Measurements from ENCODE around the gene RPL31. TPM values are rescaled to one million over a fixed set of nuclear protein-coding genes. Genes with fewer than 3 reads are reported as not detected.

RPL31 gene
- total and polyA plus RNA-seq, 2 donors (not counting 1 experiment from before 2014, with no cell fraction given) = 1,767 to 2,170 TPM

DNA sequence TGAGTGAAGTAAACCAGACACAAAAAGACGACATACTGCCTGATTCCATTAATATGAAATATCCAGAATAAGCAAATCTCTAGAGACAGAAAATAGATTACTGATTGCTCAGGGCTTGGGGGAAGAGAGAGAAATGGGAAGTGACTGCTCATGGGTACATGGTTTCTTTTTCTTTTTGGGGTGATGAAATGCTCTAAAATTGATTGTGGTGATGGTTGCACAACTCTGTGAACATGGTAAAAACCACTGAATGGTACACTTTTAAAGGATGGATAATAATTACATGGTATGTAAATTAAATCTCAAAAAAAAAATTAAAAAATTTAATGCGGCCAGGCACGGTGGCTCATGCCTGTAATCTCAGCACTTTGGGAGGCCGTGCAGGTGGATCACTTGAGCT lies 39.3 kb downstream of the RPL31 start:
- ChIA-PET POLR2A (no interaction called here), CTCF (interaction anchor here (1.5 to 3.3 kb wide), 2 partner anchors 160 to 164 kb away, joined by 3 to 13 read pairs; no protein-coding TSS in a partner anchor)
- intact Hi-C loops (cut with micrococcal nuclease) = no loop called here
- Histone ChIP-seq H3K27me3 (replicated peaks in 1 of 4; ENCODE audit: control extremely low read depth in 1 of 4, control insufficient read depth in 3 of 4, insufficient read depth in 4 of 4, low read length in 3 of 4) (no peaks in the 10 kb centered on the region), H3K9me3 (ENCODE audit: control extremely low read depth in 1 of 3, control insufficient read depth in 2 of 3, insufficient read depth in 1 of 3, low read length in 2 of 3) (no peaks in the 10 kb centered on the region), H4K20me1 (ENCODE audit: control insufficient read depth, insufficient read depth, low read length, poor library complexity, severe bottlenecking) (no peaks in the 10 kb centered on the region), H3K79me2 (ENCODE audit: control insufficient read depth, insufficient read depth, low read length) (no peaks in the 10 kb centered on the region), H3K36me3 (replicated peaks in 1 of 2; ENCODE audit: control extremely low read depth in 1 of 2, control insufficient read depth in 1 of 2, extremely low read depth in 1 of 2, insufficient read depth in 2 of 2, low read length in 1 of 2) (no peaks in the 10 kb centered on the region), H3K4me1 (ENCODE audit: control insufficient read depth in 2 of 2, insufficient read depth in 2 of 2, low read length in 2 of 2) (peaks cover 0 to 10% of the 10 kb centered on the region in 2 donors), H3K9ac (ENCODE audit: low read length) (no peak overlapping the region), H3K4me3 (ENCODE audit: control extremely low read depth in 1 of 5, extremely low read depth in 1 of 5, insufficient read depth in 1 of 5, low read depth in 2 of 5, low read length in 4 of 5) (no peak overlapping the region), H3K4me2 (replicated peaks; ENCODE audit: low read depth, low read length, poor library complexity, severe bottlenecking) (no peak overlapping the region), H2AFZ (ENCODE audit: insufficient read depth, low read depth, low read length, poor library complexity, severe bottlenecking) (no peak overlapping the region), H3K27ac (ENCODE audit: low read length in 2 of 2) (no peak overlapping the region)
- H3K27me3 Mint-ChIP-seq = no peaks in the 10 kb centered on the region
- H3K9me3 Mint-ChIP-seq (ENCODE audit: insufficient read depth) = no peaks in the 10 kb centered on the region
- H3K27ac Mint-ChIP-seq = no peak overlapping the region
- no peak overlapping the region for H3K4me3 Mint-ChIP-seq
- H3K4me1 Mint-ChIP-seq = peaks cover 11% of the 10 kb centered on the region
- ATAC-seq (ENCODE audit: low read depth) (no peak), DNase-seq (no peak)
- TF ChIP-seq CTCF (IDR thresholded peaks at IDR 0.05) (no peak), EZH2 (IDR thresholded peaks at IDR 0.05; ENCODE audit: borderline replicate concordance, insufficient read depth, low read depth, low read length, poor library complexity, severe bottlenecking) (no peak)
- WGBS (ENCODE audit: insufficient coverage) = 100% methylated on average over 1 of the region's 4 CpGs

DNA sequence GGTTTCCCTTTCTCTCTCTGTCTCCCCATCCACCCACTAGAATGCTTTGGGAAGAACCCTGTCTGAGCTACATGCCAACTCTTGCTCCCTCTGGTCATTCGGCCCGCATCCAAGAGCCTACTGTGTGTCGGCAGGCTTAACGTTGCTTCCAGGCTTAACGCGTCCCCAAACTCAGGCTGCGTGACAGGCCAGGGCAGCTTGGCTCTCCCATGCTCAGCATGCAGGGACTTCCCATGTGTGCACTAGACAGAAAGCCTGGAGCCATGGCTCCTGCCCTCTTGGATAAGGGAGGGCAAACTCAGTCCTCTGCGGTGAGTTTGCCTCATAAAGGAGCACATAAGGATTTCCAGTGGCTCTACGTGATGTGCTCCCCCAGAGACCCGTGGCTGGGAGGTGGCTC lies 43.2 kb downstream of the RPL31 start:
- Histone ChIP-seq H3K27me3 (replicated peaks in 1 of 4; ENCODE audit: control extremely low read depth in 1 of 4, control insufficient read depth in 3 of 4, insufficient read depth in 4 of 4, low read length in 3 of 4) (no peaks in the 10 kb centered on the region), H3K27ac (ENCODE audit: low read length in 2 of 2) (no peak overlapping the region), H3K36me3 (replicated peaks in 1 of 2; ENCODE audit: control extremely low read depth in 1 of 2, control insufficient read depth in 1 of 2, extremely low read depth in 1 of 2, insufficient read depth in 2 of 2, low read length in 1 of 2) (no peaks in the 10 kb centered on the region), H3K79me2 (ENCODE audit: control insufficient read depth, insufficient read depth, low read length) (no peaks in the 10 kb centered on the region), H2AFZ (ENCODE audit: insufficient read depth, low read depth, low read length, poor library complexity, severe bottlenecking) (no peak overlapping the region), H3K4me3 (ENCODE audit: control extremely low read depth in 1 of 5, extremely low read depth in 1 of 5, insufficient read depth in 1 of 5, low read depth in 2 of 5, low read length in 4 of 5) (no peak overlapping the region), H3K9me3 (ENCODE audit: control extremely low read depth in 1 of 3, control insufficient read depth in 2 of 3, insufficient read depth in 1 of 3, low read length in 2 of 3) (peaks cover 0 to 4% (median 0%) of the 10 kb centered on the region in 3 donors), H3K9ac (ENCODE audit: low read length) (no peak overlapping the region), H3K4me2 (replicated peaks; ENCODE audit: low read depth, low read length, poor library complexity, severe bottlenecking) (no peak overlapping the region), H4K20me1 (ENCODE audit: control insufficient read depth, insufficient read depth, low read length, poor library complexity, severe bottlenecking) (no peaks in the 10 kb centered on the region), H3K4me1 (ENCODE audit: control insufficient read depth in 2 of 2, insufficient read depth in 2 of 2, low read length in 2 of 2) (peaks cover 0 to 10% of the 10 kb centered on the region in 2 donors)
- ChIA-PET CTCF (interaction anchor here (0.6 to 1.1 kb wide), 3 partner anchors 8 to 160 kb away, joined by 3 to 4 read pairs (median 4); no protein-coding TSS in a partner anchor), POLR2A (no interaction called here)
- WGBS (ENCODE audit: insufficient coverage) = 96% methylated on average over 10 of the region's 10 CpGs
- Mint-ChIP-seq H3K27me3 (no peaks in the 10 kb centered on the region), H3K4me3 (no peak overlapping the region), H3K4me1 (peaks cover 11% of the 10 kb centered on the region), H3K9me3 (ENCODE audit: insufficient read depth) (no peaks in the 10 kb centered on the region), H3K27ac (no peak overlapping the region)
- ATAC-seq (ENCODE audit: low read depth) = no peak
- intact Hi-C loops (cut with micrococcal nuclease) = no loop called here
- DNase-seq = no peak
- TF ChIP-seq CTCF (IDR thresholded peaks at IDR 0.05) (no peak), EZH2 (IDR thresholded peaks at IDR 0.05; ENCODE audit: borderline replicate concordance, insufficient read depth, low read depth, low read length, poor library complexity, severe bottlenecking) (no peak)
